NCI-H446 (cell line): ENCODE data around the gene CEP164.
A peak's percentile ranks its signal among the peaks of the same experiment; 100 is the strongest.

Experiments used
- DNase-seq, 2 experiments: peaks; one replicate each; lab custom pipeline; 2025; lab: John Stamatoyannopoulos, UW

Gene CEP164

GRCh38 chr11:117327567-117328374 lies at the start of gene CEP164:
Gene CEP164, plus strand, starts transcription at chr11:117327854. Its CDS starts 10,733 bp downstream, at chr11:117338587.
- peak; percentile 87 to 96 for DNase-seq

- no peak for DNase-seq
These were observed 49.3 kb upstream of the CEP164 start for GRCh38 chr11:117278347-117278746.

- DNase-seq, result no peak
These were observed 47.8 kb upstream of the CEP164 start for GRCh38 chr11:117279711-117280376.

GRCh38 chr11:117281159-117281558 lies 46.5 kb upstream of the CEP164 start:
- DNase-seq, result no peak

GRCh38 chr11:117281869-117282268 lies 45.8 kb upstream of the CEP164 start:
- DNase-seq, result no peak

- no peak for DNase-seq
These were observed 44.7 kb upstream of the CEP164 start for GRCh38 chr11:117282956-117283355.

GRCh38 chr11:117284053-117284452 lies 43.6 kb upstream of the CEP164 start:
- DNase-seq, result no peak

GRCh38 chr11:117286588-117286987 lies 41.1 kb upstream of the CEP164 start:
- no peak for DNase-seq

GRCh38 chr11:117287668-117288067 lies 40.0 kb upstream of the CEP164 start:
- no peak for DNase-seq

GRCh38 chr11:117289795-117290194 lies 37.9 kb upstream of the CEP164 start:
- no peak for DNase-seq

GRCh38 chr11:117290809-117291396 lies 36.8 kb upstream of the CEP164 start, which contains the start of gene BACE1-AS:
Gene BACE1-AS, plus strand, starts transcription at chr11:117291346.
- DNase-seq, result no peak

GRCh38 chr11:117292616-117293015 lies 35.0 kb upstream of the CEP164 start:
- no peak for DNase-seq

- no peak for DNase-seq
These were observed 32.1 kb upstream of the CEP164 start for GRCh38 chr11:117295438-117296137.

GRCh38 chr11:117296881-117297280 lies 30.8 kb upstream of the CEP164 start:
- no peak for DNase-seq

GRCh38 chr11:117298195-117298594 lies 29.5 kb upstream of the CEP164 start:
- DNase-seq, result no peak

GRCh38 chr11:117299351-117300282 lies 28.0 kb upstream of the CEP164 start:
- DNase-seq, result no peak

- no peak for DNase-seq
These were observed 27.4 kb upstream of the CEP164 start for GRCh38 chr11:117300283-117300663.

GRCh38 chr11:117300773-117301172 lies 26.9 kb upstream of the CEP164 start:
- DNase-seq, result no peak

- no peak for DNase-seq
These were observed 25.4 kb upstream of the CEP164 start for GRCh38 chr11:117302228-117302627.

GRCh38 chr11:117303101-117303500 lies 24.6 kb upstream of the CEP164 start:
- no peak for DNase-seq

GRCh38 chr11:117303646-117304315 lies 23.9 kb upstream of the CEP164 start:
- no peak for DNase-seq
